Ishikawa (cell line): ENCODE data around the gene TMEFF1.

ENCODE experiments used
- CEBPB ChIP-seq: IDR thresholded peaks from 2 replicates; pipeline ENCODE4 v1.6.1; 2012
- EGR1 ChIP-seq: IDR thresholded peaks from 2 replicates; pipeline ENCODE4 v1.6.1; 2012
- EP300 ChIP-seq: IDR thresholded peaks from 2 replicates; pipeline ENCODE4 v1.6.1; 2012; ENCODE audit warnings: borderline replicate concordance
- MAX ChIP-seq: IDR thresholded peaks from 2 replicates; pipeline ENCODE4 v1.6.1; 2012
- NFIC ChIP-seq: IDR thresholded peaks from 2 replicates; pipeline ENCODE4 v1.6.1; 2012
- RAD21 ChIP-seq: IDR thresholded peaks from 2 replicates; pipeline ENCODE4 v1.6.1; 2012; ENCODE audit warnings: low read depth
- REST ChIP-seq: IDR thresholded peaks from 2 replicates; pipeline ENCODE4 v1.6.1; 2012; ENCODE audit warnings: low read depth, mild to moderate bottlenecking
- TAF1 ChIP-seq: IDR thresholded peaks from 2 replicates; pipeline ENCODE4 v1.6.1; 2012; ENCODE audit warnings: low read depth, mild to moderate bottlenecking
- USF1 ChIP-seq: IDR thresholded peaks from 2 replicates; pipeline ENCODE4 v1.6.1; 2012
- YY1 ChIP-seq: IDR thresholded peaks from 2 replicates; pipeline ENCODE4 v1.6.1; 2012; ENCODE audit warnings: low read depth

GRCh38 chr9:100443781-100444768 lies 28.9 kb upstream of the TMEFF1 start:
- no peak for TF ChIP-seq REST
- TF ChIP-seq CEBPB: peak; percentile 66; the same call in 1 of the 2 replicates
- TF ChIP-seq YY1: no peak
- TF ChIP-seq MAX: no peak
- no peak for TF ChIP-seq RAD21
- TF ChIP-seq NFIC: no peak
- TF ChIP-seq EP300: no peak
- no peak for TF ChIP-seq TAF1
- no peak for TF ChIP-seq EGR1
- TF ChIP-seq USF1: no peak
